DLD1 (cell line): ENCODE data around the gene UMPS.

Source experiments
- in situ Hi-C: cut with HindIII; loops from 2 replicates; pipeline ENCODE4 v1.10.0; 2017; ENCODE audit warnings: low sequenced_read_pairs

UMPS gene

GRCh38 chr3:124792341-124793040, 62.2 kb downstream of the UMPS start:
- in situ Hi-C loops: no loop called here

GRCh38 chr3:124793054-124793739, 62.9 kb downstream of the UMPS start:
- in situ Hi-C loops: no loop called here

- in situ Hi-C loops: no loop called here
Measured at GRCh38 chr3:124796477-124796876, 66.2 kb downstream of the UMPS start.

GRCh38 chr3:124797426-124797945, 67.2 kb downstream of the UMPS start:
- in situ Hi-C loops: no loop called here
